GM12891 (cell line): ENCODE results near the gene GLI1.

Source experiments
- POLR2A ChIP-seq: IDR thresholded peaks from 2 replicates; pipeline ENCODE4 v1.6.1; 2011; ENCODE audit warnings: low read depth, low read length, control low read depth
- POLR2AphosphoS5 ChIP-seq: IDR thresholded peaks from 2 replicates; pipeline ENCODE4 v1.6.1; 2011; ENCODE audit warnings: low read depth, low read length, control low read depth
- SPI1 ChIP-seq: IDR thresholded peaks from 2 replicates; pipeline ENCODE4 v1.6.1; 2011; ENCODE audit warnings: low read depth, low read length, control low read depth
- TAF1 ChIP-seq: IDR thresholded peaks from 2 replicates; pipeline ENCODE4 v1.6.1; 2011; ENCODE audit warnings: low read depth, low read length, control low read depth

GRCh38 chr12:57429473-57430111 is 30.0 kb upstream of the GLI1 start:
- no peak for TF ChIP-seq POLR2AphosphoS5
- TF ChIP-seq POLR2A = no peak
- TF ChIP-seq TAF1 = no peak
- TF ChIP-seq SPI1 = no peak
